HCT116 (cell line): Measurements from ENCODE around the gene NSMF. TPM values are rescaled to one million over a fixed set of nuclear protein-coding genes. Genes with fewer than 3 reads are reported as not detected.

Experiments
- ATAC-seq: fragments of 200-7000 bp; cut with Tn5 transposase; 2 replicates; pipeline ENCODE4 v1.9.1; 2020; ENCODE audit warnings: mild to moderate bottlenecking, moderate library complexity
- BruUV-seq: library from RNA; stranded (reverse); fragments of 400-500 nt; replicated peaks from 2 replicates; lab custom pipeline; 2021; lab: Mats Ljungman, UMichigan
- CTCF ChIA-PET: fragments of 300-600 bp; sonication (Branson Sonifier 250); formaldehyde crosslinking; loops from one replicate; lab custom pipeline; 2021; ENCODE audit warnings: antibody characterized with exemption; lab: Charles Lee
- POLR2A ChIA-PET: fragments of 300-600, 350-600 bp; sonication (Branson Sonifier 250); formaldehyde crosslinking; loops from one replicate; lab custom pipeline; 2021; ENCODE audit warnings: antibody characterized with exemption; lab: Charles Lee
- RAD21 ChIA-PET, 2 experiments: fragments of 300-600 bp; sonication (Branson Sonifier 250); formaldehyde crosslinking; loops; one replicate each; lab custom pipeline; 2023; ENCODE audit warnings: low total read pairs in 2 of 2; ENCODE audit not compliant: uncharacterized antibody in 2 of 2, unreplicated experiment in 2 of 2, low non-redundant PET in 1 of 2; lab: Charles Lee
- DNase-seq: peaks from one replicate; pipeline ENCODE4 v3.0.0-alpha.2; 2010; ENCODE audit warnings: low read depth, low spot score
- H2AFZ ChIP-seq: fragments of 200-600 bp; shearing (Covaris generic), sonication (generic); 2 replicates; pipeline ENCODE4 v1.6.1; 2017; ENCODE audit warnings: low read depth, mixed run types, mixed read lengths, antibody characterized with exemption, low read length; ENCODE audit not compliant: poor library complexity, severe bottlenecking
- H3K27ac ChIP-seq: 2 replicates; pipeline ENCODE4 v1.5.1; 2012; ENCODE audit warnings: low read depth, low read length
- H3K27me3 ChIP-seq: fragments of 200-600 bp; sonication (generic); 2 replicates; pipeline ENCODE4 v1.6.1; 2016; ENCODE audit warnings: mixed run types, low read length, mixed read lengths; ENCODE audit not compliant: insufficient read depth
- H3K36me3 ChIP-seq, 2 experiments: fragments of 200-500 bp in 1 of 2; fragments of 200-600 bp in 1 of 2; sonication (Bioruptor generic) in 1 of 2; sonication (generic) in 1 of 2; 2 replicates each; pipeline versions ENCODE4 v1.5.1 to v1.6.1; 2014 to 2016; ENCODE audit warnings: low read length in 2 of 2, inconsistent platforms in 1 of 2, mixed read lengths in 1 of 2, mixed run types in 1 of 2; ENCODE audit not compliant: insufficient read depth in 2 of 2, control insufficient read depth in 1 of 2
- H3K4me1 ChIP-seq, 2 experiments: fragments of 200-600 bp in 1 of 2; sonication (generic) in 1 of 2; 2 replicates each; pipeline versions ENCODE4 v1.5.1 to v1.6.1; 2012 to 2017; ENCODE audit warnings: low read length in 2 of 2, inconsistent platforms in 1 of 2, mild to moderate bottlenecking in 1 of 2, mixed read lengths in 1 of 2, mixed run types in 1 of 2, moderate library complexity in 1 of 2; ENCODE audit not compliant: insufficient read depth in 2 of 2, control insufficient read depth in 1 of 2
- H3K4me2 ChIP-seq: fragments of 200-600 bp; sonication (generic); 2 replicates; pipeline ENCODE4 v1.6.1; 2017; ENCODE audit warnings: mixed run types, low read length, mixed read lengths
- H3K4me3 ChIP-seq, 2 experiments: fragments of 200-600 bp in 1 of 2; sonication (generic) in 1 of 2; replicated peaks in 1 of 2; 2 replicates each; pipeline ENCODE4 v1.5.1; 2011 to 2016; ENCODE audit warnings: low read length in 2 of 2, control low read depth in 1 of 2, low read depth in 1 of 2, mild to moderate bottlenecking in 1 of 2, mixed read lengths in 1 of 2, mixed run types in 1 of 2
- H3K79me2 ChIP-seq: fragments of 200-600 bp; sonication (generic); 2 replicates; pipeline ENCODE4 v1.6.1; 2017; ENCODE audit warnings: mild to moderate bottlenecking, mixed run types, low read length, moderate library complexity, mixed read lengths; ENCODE audit not compliant: insufficient read depth
- H3K9ac ChIP-seq: fragments of 200-600 bp; sonication (generic); 2 replicates; pipeline ENCODE4 v1.6.1; 2016; ENCODE audit warnings: low read length, mixed read lengths
- H3K9me2 ChIP-seq: fragments of 200-600 bp; sonication (generic), shearing (Covaris generic); 2 replicates; pipeline ENCODE4 v1.6.1; 2017; ENCODE audit warnings: mixed run types, mild to moderate bottlenecking, moderate library complexity; ENCODE audit not compliant: insufficient read depth
- H3K9me3 ChIP-seq, 2 experiments: fragments of 200-500 bp in 1 of 2; fragments of 200-600 bp in 1 of 2; sonication (Bioruptor generic) in 1 of 2; sonication (generic) in 1 of 2; 2 replicates each; pipeline ENCODE4 v1.6.1; 2014 to 2017; ENCODE audit warnings: low read length in 2 of 2, mixed read lengths in 2 of 2, inconsistent platforms in 1 of 2, low read depth in 1 of 2, mild to moderate bottlenecking in 1 of 2, mixed run types in 1 of 2, moderate library complexity in 1 of 2; ENCODE audit not compliant: control insufficient read depth in 1 of 2, insufficient read depth in 1 of 2
- H4K20me1 ChIP-seq: fragments of 200-600 bp; sonication (generic), shearing (Covaris generic); 2 replicates; pipeline ENCODE4 v1.6.1; 2017; ENCODE audit warnings: mixed run types, mild to moderate bottlenecking, moderate library complexity; ENCODE audit not compliant: insufficient read depth
- CBX3 ChIP-seq: IDR thresholded peaks from 2 replicates; pipeline ENCODE4 v1.6.1; 2012; ENCODE audit warnings: low read depth
- CEBPB ChIP-seq: IDR thresholded peaks from 2 replicates; pipeline ENCODE4 v1.6.1; 2012; ENCODE audit warnings: low read depth
- ELF1 ChIP-seq: IDR thresholded peaks from 2 replicates; pipeline ENCODE4 v1.6.1; 2012; ENCODE audit warnings: low read depth, borderline replicate concordance
- EZH2 ChIP-seq: fragments of 200-600 bp; sonication (generic); IDR thresholded peaks from 2 replicates; pipeline ENCODE4 v1.6.1; 2017; ENCODE audit warnings: antibody characterized with exemption, mixed run types
- EZH2phosphoT487 ChIP-seq: fragments of 200-600 bp; IDR thresholded peaks from 2 replicates; pipeline ENCODE4 v1.6.1; 2018; ENCODE audit warnings: antibody characterized with exemption, borderline replicate concordance
- JUND ChIP-seq: IDR thresholded peaks from 2 replicates; pipeline ENCODE4 v1.6.1; 2012
- POLR2AphosphoS5 ChIP-seq: IDR thresholded peaks from 2 replicates; pipeline ENCODE4 v1.6.1; 2011; ENCODE audit warnings: mild to moderate bottlenecking, low read depth, low read length, moderate library complexity
- SIN3A ChIP-seq: IDR thresholded peaks from 2 replicates; pipeline ENCODE4 v1.6.1; 2012; ENCODE audit warnings: low read depth
- SRF ChIP-seq: IDR thresholded peaks from 2 replicates; pipeline ENCODE4 v1.6.1; 2012; ENCODE audit warnings: low read depth
- YY1 ChIP-seq: IDR thresholded peaks from 2 replicates; pipeline ENCODE4 v1.6.1; 2011; ENCODE audit warnings: low read length, low read depth, moderate library complexity, mild to moderate bottlenecking; ENCODE audit not compliant: insufficient replicate concordance; ENCODE audit errors: extremely low read depth
- ZNF274 ChIP-seq: fragments of 200-500 bp; sonication (Bioruptor generic); IDR thresholded peaks from 2 replicates; pipeline ENCODE4 v1.6.1; 2014; ENCODE audit warnings: mild to moderate bottlenecking, low read depth, low read length, inconsistent platforms
- intact Hi-C: fragments of 100-400 bp; cut with micrococcal nuclease; formaldehyde crosslinking; loops from 2 replicates; pipeline ENCODE4 v1.10.0; 2022
- total RNA-seq: library from RNA; stranded (reverse); gene quantifications from one replicate; pipeline ENCODE4 v1.2.1, GENCODE V29; 2021; ENCODE audit not compliant: unreplicated experiment
- TF ChIP-seq, protein P1 (sequence below), 3 experiments: fragments of 200-600 bp in 1 of 3; sonication (generic) in 1 of 3; IDR thresholded peaks in 2 of 3; conservative IDR thresholded peaks in 1 of 3; 2 replicates each; pipeline ENCODE4 v1.5.1; 2012 to 2017; ENCODE audit warnings: low read depth in 2 of 3, low read length in 2 of 3, antibody characterized with exemption in 1 of 3, borderline replicate concordance in 1 of 3, control low read depth in 1 of 3, mild to moderate bottlenecking in 1 of 3, mixed read lengths in 1 of 3, mixed run types in 1 of 3, moderate library complexity in 1 of 3; ENCODE audit not compliant: insufficient read depth in 1 of 3

NSMF gene
- total RNA-seq, 1 experiment from 2014 or later = 81.9 TPM

GRCh38 chr9:137449081-137449844 lies 9.9 kb downstream of the NSMF start (continued):
- TF ChIP-seq CEBPB (no peak), JUND (no peak), CBX3 (no peak), SRF (no peak)

- POLR2A ChIA-PET = no interaction called here
- CTCF ChIA-PET = no interaction called here
- Histone ChIP-seq H2AFZ (no peak overlapping the region), H3K4me2 (no peak overlapping the region), H3K9me3 (no peaks in the 10 kb centered on the region), H3K9me2 (no peaks in the 10 kb centered on the region), H3K4me1 (peaks cover 12 to 24% of the 10 kb centered on the region in 2 experiments), H3K4me3 (no peak overlapping the region), H3K27me3 (no peaks in the 10 kb centered on the region), H4K20me1 (peaks cover 2% of the 10 kb centered on the region; the same call in 1 of the 2 replicates), H3K9ac (no peak overlapping the region), H3K36me3 (peaks cover 8 to 28% of the 10 kb centered on the region in 2 experiments; a peak in 3 of 4 replicates), H3K79me2 (peaks cover 11% of the 10 kb centered on the region; the same call in 1 of the 2 replicates), H3K27ac (no peak overlapping the region)
- TF ChIP-seq POLR2AphosphoS5 (no peak), CBX3 (no peak), EZH2 (no peak), SRF (no peak), ZNF274 (no peak), SIN3A (no peak), CEBPB (no peak), ELF1 (no peak), EZH2phosphoT487 (no peak), YY1 (no peak)
- TF ChIP-seq, protein P1, sequence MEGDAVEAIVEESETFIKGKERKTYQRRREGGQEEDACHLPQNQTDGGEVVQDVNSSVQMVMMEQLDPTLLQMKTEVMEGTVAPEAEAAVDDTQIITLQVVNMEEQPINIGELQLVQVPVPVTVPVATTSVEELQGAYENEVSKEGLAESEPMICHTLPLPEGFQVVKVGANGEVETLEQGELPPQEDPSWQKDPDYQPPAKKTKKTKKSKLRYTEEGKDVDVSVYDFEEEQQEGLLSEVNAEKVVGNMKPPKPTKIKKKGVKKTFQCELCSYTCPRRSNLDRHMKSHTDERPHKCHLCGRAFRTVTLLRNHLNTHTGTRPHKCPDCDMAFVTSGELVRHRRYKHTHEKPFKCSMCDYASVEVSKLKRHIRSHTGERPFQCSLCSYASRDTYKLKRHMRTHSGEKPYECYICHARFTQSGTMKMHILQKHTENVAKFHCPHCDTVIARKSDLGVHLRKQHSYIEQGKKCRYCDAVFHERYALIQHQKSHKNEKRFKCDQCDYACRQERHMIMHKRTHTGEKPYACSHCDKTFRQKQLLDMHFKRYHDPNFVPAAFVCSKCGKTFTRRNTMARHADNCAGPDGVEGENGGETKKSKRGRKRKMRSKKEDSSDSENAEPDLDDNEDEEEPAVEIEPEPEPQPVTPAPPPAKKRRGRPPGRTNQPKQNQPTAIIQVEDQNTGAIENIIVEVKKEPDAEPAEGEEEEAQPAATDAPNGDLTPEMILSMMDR (IDR thresholded peaks at IDR 0.05 in 2 of 3, conservative IDR thresholded peaks at IDR 0.05 in 1 of 3; ENCODE audit: borderline replicate concordance in 1 of 3, insufficient read depth in 1 of 3, low read depth in 2 of 3, low read length in 2 of 3) = no peak
- DNase-seq (no peak), ATAC-seq (no peak)
- BruUV-seq = no TSS peak
- RAD21 ChIA-PET = no interaction called here
- intact Hi-C loops = no loop called here
These were observed 10.6 kb downstream of the NSMF start for GRCh38 chr9:137448602-137448962.
